T-cell (primary cell): ENCODE data around the gene UQCR10. TPM values are rescaled to one million over a fixed set of nuclear protein-coding genes. Genes with fewer than 3 reads are reported as not detected.

Experiments
- ATAC-seq, 4 experiments: fragments of 200-7000 bp in 3 of 4; fragments of 150-1000 bp in 1 of 4; cut with Tn5 transposase; replicated peaks in 1 of 4; 1 replicate in 3 of 4; 2 replicates in 1 of 4; pipeline ENCODE4 v1.10.0; 2021; ENCODE audit warnings: moderate library complexity in 3 of 4, mild to moderate bottlenecking in 2 of 4, moderate number of reproducible peaks in 1 of 4
- CTCF ChIA-PET, 2 donors: fragments of 300-600 bp; sonication (Branson Sonifier 250); formaldehyde crosslinking; loops; one replicate each; lab custom pipeline; 2022; ENCODE audit warnings: antibody characterized with exemption in 2 of 2; lab: Charles Lee
- POLR2A ChIA-PET, 2 donors: fragments of 300-600 bp; sonication (Branson Sonifier 250); formaldehyde crosslinking; loops; one replicate each; lab custom pipeline; 2022; ENCODE audit warnings: antibody characterized with exemption in 2 of 2; lab: Charles Lee
- DNase-seq, 35 experiments: peaks; one replicate each; pipeline versions ENCODE4 v3.0.0 to v3.0.0-alpha.2; 2013 to 2023
- H3K27ac ChIP-seq: one replicate; pipeline ENCODE4 v1.5.1; 2013; ENCODE audit warnings: low read length
- H3K27me3 ChIP-seq, 2 experiments: replicated peaks in 1 of 2; 1 replicate in 1 of 2; 2 replicates in 1 of 2; pipeline versions ENCODE4 v1.6.1 to v1.7.0; 2013; ENCODE audit warnings: low read length in 1 of 2, mixed read lengths in 1 of 2; ENCODE audit not compliant: control insufficient read depth in 2 of 2, insufficient read depth in 2 of 2; ENCODE audit errors: extremely low read depth in 1 of 2
- H3K36me3 ChIP-seq, 2 donors: 1 replicate in 1 of 2; 2 replicates in 1 of 2; pipeline versions ENCODE4 v1.6.1 to v1.7.0; 2013; ENCODE audit warnings: low read length in 1 of 2; ENCODE audit not compliant: control insufficient read depth in 2 of 2, insufficient read depth in 1 of 2; ENCODE audit errors: extremely low read depth in 1 of 2
- H3K4me1 ChIP-seq, 2 experiments: 1 replicate in 1 of 2; 2 replicates in 1 of 2; pipeline versions ENCODE4 v1.6.1 to v1.7.0; 2013; ENCODE audit warnings: low read length in 2 of 2, mixed read lengths in 1 of 2; ENCODE audit not compliant: insufficient read depth in 2 of 2, control insufficient read depth in 1 of 2; ENCODE audit errors: extremely low read depth in 1 of 2
- H3K4me3 ChIP-seq, 2 donors: 1 replicate in 1 of 2; 2 replicates in 1 of 2; pipeline versions ENCODE4 v1.5.1 to v1.7.0; 2013; ENCODE audit warnings: mild to moderate bottlenecking in 2 of 2, low read length in 1 of 2, moderate library complexity in 1 of 2; ENCODE audit not compliant: control insufficient read depth in 1 of 2; ENCODE audit errors: extremely low read depth in 1 of 2
- H3K9me3 ChIP-seq: 2 replicates; pipeline ENCODE4 v1.7.0; 2013
- H3K27ac Mint-ChIP-seq, 2 donors: one replicate each; pipeline ENCODE4 v1.8.0; 2020 to 2021; ENCODE audit warnings: mild to moderate bottlenecking in 2 of 2, mixed read lengths in 2 of 2
- H3K27me3 Mint-ChIP-seq, 2 donors: one replicate each; pipeline ENCODE4 v1.8.0; 2021 to 2022; ENCODE audit warnings: mixed read lengths in 2 of 2
- H3K36me3 Mint-ChIP-seq: one replicate; pipeline ENCODE4 v1.8.0; 2021; ENCODE audit warnings: mixed read lengths
- H3K4me1 Mint-ChIP-seq, 3 donors: one replicate each; pipeline ENCODE4 v1.8.0; 2020 to 2022; ENCODE audit warnings: mixed read lengths in 3 of 3, mild to moderate bottlenecking in 1 of 3
- H3K4me3 Mint-ChIP-seq, 3 donors: one replicate each; pipeline ENCODE4 v1.8.0; 2020 to 2022; ENCODE audit warnings: mild to moderate bottlenecking in 3 of 3, mixed read lengths in 3 of 3, moderate library complexity in 3 of 3
- H3K9me3 Mint-ChIP-seq, 3 donors: one replicate each; pipeline ENCODE4 v1.8.0; 2020 to 2022; ENCODE audit warnings: mixed read lengths in 3 of 3
- WGBS: methylation state at CpG from one replicate; pipeline ENCODE4 v1.1.5; 2013; ENCODE audit warnings: missing lambda C conversion rate; ENCODE audit not compliant: insufficient coverage; 5-methylcytosine and 5-hydroxymethylcytosine counted together
- total RNA-seq, 35 experiments: library from RNA in 6 of 35; stranded (reverse) in 6 of 35; fragments of 120-200 nt in 1 of 35; gene quantifications; one replicate each; pipeline versions ENCODE4 v1.2.1 to v1.2.4 and lab custom pipeline; 2013 to 2026

The UQCR10 gene
- total RNA-seq, 5 donors from 2014 or later (not counting 1 experiment from before 2014, with no cell fraction given), result 36.6 to 56.2 (median 48.4) TPM

GRCh38 chr22:29756341-29756740 lies 10.8 kb upstream of the UQCR10 start:
- H3K4me3 ChIP-seq, result no peak overlapping the region
- peaks cover 0 to 4% of the 10 kb centered on the region in 2 experiments for H3K4me1 ChIP-seq
- H3K27ac Mint-ChIP-seq, result no peak overlapping the region
- peaks cover 6 to 11% (median 8%) of the 10 kb centered on the region in 3 donors for H3K4me1 Mint-ChIP-seq
- ChIA-PET CTCF (no interaction called here), POLR2A (no interaction called here)
- H3K4me3 Mint-ChIP-seq, result no peak overlapping the region
- no peaks in the 10 kb centered on the region for H3K9me3 Mint-ChIP-seq
- no peak overlapping the region for H3K27ac ChIP-seq
- H3K27me3 ChIP-seq, result no peaks in the 10 kb centered on the region
- H3K36me3 Mint-ChIP-seq, result no peaks in the 10 kb centered on the region
- no peaks in the 10 kb centered on the region for H3K9me3 ChIP-seq
- no peaks in the 10 kb centered on the region for H3K27me3 Mint-ChIP-seq
- WGBS, result 98% methylated on average over 5 of the region's 7 CpGs
- DNase-seq, result no peak
- H3K36me3 ChIP-seq, result peaks cover 0 to 4% of the 10 kb centered on the region in 2 donors
- no peak for ATAC-seq

DNA sequence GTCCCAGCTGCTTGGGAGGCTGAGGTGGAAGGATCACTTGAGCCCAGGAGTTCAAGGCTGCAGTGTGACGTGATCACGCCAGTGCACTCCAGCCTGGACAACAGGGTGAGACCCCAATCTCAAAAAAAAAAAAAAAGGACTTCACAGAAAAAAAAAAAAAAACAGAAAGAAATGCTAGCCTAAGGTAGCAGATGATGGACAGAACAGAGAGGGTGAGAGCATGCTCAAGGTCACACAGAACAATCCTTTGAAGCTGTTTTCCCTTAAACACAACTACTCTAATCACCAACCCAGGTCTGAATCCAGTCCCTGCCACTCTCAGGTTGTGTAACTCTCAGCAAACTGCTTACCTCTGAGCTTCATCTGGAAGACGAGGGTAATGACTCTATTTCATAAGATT lies 10.1 kb upstream of the UQCR10 start:
- no peaks in the 10 kb centered on the region for H3K36me3 Mint-ChIP-seq
- CTCF ChIA-PET, result no interaction called here
- H3K27me3 ChIP-seq, result no peaks in the 10 kb centered on the region
- no peaks in the 10 kb centered on the region for H3K9me3 ChIP-seq
- POLR2A ChIA-PET, result no interaction called here
- peaks cover 3 to 6% (median 5%) of the 10 kb centered on the region in 3 donors for H3K4me1 Mint-ChIP-seq
- H3K4me3 ChIP-seq, result no peak overlapping the region
- no peak overlapping the region for H3K27ac ChIP-seq
- 100% methylated on average over 1 of the region's 3 CpGs for WGBS
- no peaks in the 10 kb centered on the region for H3K4me1 ChIP-seq
- H3K9me3 Mint-ChIP-seq, result no peaks in the 10 kb centered on the region
- H3K36me3 ChIP-seq, result peaks cover 0 to 4% of the 10 kb centered on the region in 2 donors
- no peaks in the 10 kb centered on the region for H3K27me3 Mint-ChIP-seq
- no peak overlapping the region for H3K4me3 Mint-ChIP-seq
- H3K27ac Mint-ChIP-seq, result no peak overlapping the region
- ATAC-seq (no peak), DNase-seq (no peak)

- Mint-ChIP-seq H3K4me3 (no peak overlapping the region), H3K36me3 (no peaks in the 10 kb centered on the region), H3K27ac (no peak overlapping the region), H3K4me1 (peaks cover 0 to 5% (median 2%) of the 10 kb centered on the region in 3 donors), H3K9me3 (no peaks in the 10 kb centered on the region), H3K27me3 (no peaks in the 10 kb centered on the region)
- POLR2A ChIA-PET, result no interaction called here
- Histone ChIP-seq H3K27ac (no peak overlapping the region), H3K4me1 (no peaks in the 10 kb centered on the region), H3K27me3 (no peaks in the 10 kb centered on the region), H3K36me3 (peaks cover 0 to 4% of the 10 kb centered on the region in 2 donors), H3K9me3 (no peaks in the 10 kb centered on the region), H3K4me3 (no peak overlapping the region)
- WGBS, result 83% methylated on average over 1 of the region's 7 CpGs
- no peak for DNase-seq
- CTCF ChIA-PET, result no interaction called here
- ATAC-seq, result no peak
Observed at GRCh38 chr22:29758068-29758622, 9.0 kb upstream of the UQCR10 start.

DNA sequence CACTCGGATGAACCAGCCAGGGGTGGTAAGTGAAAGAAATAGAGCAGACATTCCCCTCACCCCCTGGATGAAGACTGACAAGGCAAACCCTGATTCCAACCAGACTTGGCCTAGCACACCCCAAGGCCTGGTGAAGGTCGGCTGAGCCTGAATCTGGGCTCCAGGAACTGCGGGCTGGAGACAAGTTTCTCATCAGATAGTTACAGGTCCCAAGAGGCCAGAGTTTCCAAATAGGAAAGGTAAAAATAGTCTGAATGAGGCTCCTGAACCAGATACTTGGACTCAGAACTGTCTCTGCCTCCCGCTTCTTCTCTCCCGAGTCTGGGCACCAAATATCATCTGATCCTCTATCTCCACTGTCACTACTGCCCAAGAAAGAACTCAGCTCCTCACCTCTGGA lies 8.2 kb upstream of the UQCR10 start:
- peaks cover 0 to 4% of the 10 kb centered on the region in 2 donors for H3K36me3 ChIP-seq
- 100% methylated on average over 2 of the region's 5 CpGs for whole genome bisulfite sequencing
- DNase-seq (no peak), ATAC-seq (no peak)
- Mint-ChIP-seq H3K36me3 (no peaks in the 10 kb centered on the region), H3K4me3 (no peak overlapping the region), H3K4me1 (peaks cover under 1 to 5% (median 3%) of the 10 kb centered on the region in 3 donors), H3K27ac (no peak overlapping the region), H3K9me3 (no peaks in the 10 kb centered on the region), H3K27me3 (no peaks in the 10 kb centered on the region)
- no peaks in the 10 kb centered on the region for H3K27me3 ChIP-seq
- H3K9me3 ChIP-seq, result no peaks in the 10 kb centered on the region
- ChIA-PET POLR2A (no interaction called here), CTCF (no interaction called here)
- no peak overlapping the region for H3K4me3 ChIP-seq
- no peaks in the 10 kb centered on the region for H3K4me1 ChIP-seq
- no peak overlapping the region for H3K27ac ChIP-seq

- H3K4me3 ChIP-seq, result no peak overlapping the region
- POLR2A ChIA-PET, result interaction anchor here in 1 of 2 donors (0.6 kb wide), 1 partner anchor 158 kb away, joined by 6 read pairs; no protein-coding TSS in a partner anchor
- H3K27ac ChIP-seq, result no peak overlapping the region
- ATAC-seq (no peak), DNase-seq (no peak)
- no peaks in the 10 kb centered on the region for H3K9me3 Mint-ChIP-seq
- H3K4me1 Mint-ChIP-seq, result peaks cover 24 to 28% (median 28%) of the 10 kb centered on the region in 3 donors
- no peaks in the 10 kb centered on the region for H3K27me3 ChIP-seq
- no peak overlapping the region for H3K4me3 Mint-ChIP-seq
- H3K27ac Mint-ChIP-seq, result no peak overlapping the region
- no peaks in the 10 kb centered on the region for H3K36me3 Mint-ChIP-seq
- CTCF ChIA-PET, result interaction anchor here in 1 of 2 donors (0.6 kb wide), 1 partner anchor 172 kb away, joined by 3 read pairs; no protein-coding TSS in a partner anchor
- no peaks in the 10 kb centered on the region for H3K27me3 Mint-ChIP-seq
- WGBS, result 87% methylated on average over 10 of the region's 15 CpGs
- no peaks in the 10 kb centered on the region for H3K9me3 ChIP-seq
- H3K4me1 ChIP-seq, result peaks cover 6 to 14% of the 10 kb centered on the region in 2 experiments
- H3K36me3 ChIP-seq, result peaks cover 0 to 3% of the 10 kb centered on the region in 2 donors
Observed at GRCh38 chr22:29762263-29762662, 4.9 kb upstream of the UQCR10 start.

- Histone ChIP-seq H3K9me3 (no peaks in the 10 kb centered on the region), H3K36me3 (peaks cover 9 to 24% of the 10 kb centered on the region in 2 donors), H3K4me3 (peak overlapping the region; percentile 79 to 95), H3K27ac (peak overlapping the region; percentile 79), H3K4me1 (peaks cover 12 to 27% of the 10 kb centered on the region in 2 experiments), H3K27me3 (no peaks in the 10 kb centered on the region)
- DNase-seq (peak in 26 of 35 experiments; percentile 2 to 30 (median 16)), ATAC-seq (no peak)
- H3K27me3 Mint-ChIP-seq, result no peaks in the 10 kb centered on the region
- 60% methylated on average over 13 of the region's 15 CpGs for WGBS
- POLR2A ChIA-PET, result no interaction called here
- H3K9me3 Mint-ChIP-seq, result no peaks in the 10 kb centered on the region
- peaks cover 16% of the 10 kb centered on the region for H3K36me3 Mint-ChIP-seq
- CTCF ChIA-PET, result interaction anchor here in 1 of 2 donors (0.9 kb wide), 1 partner anchor 139 kb away, joined by 3 read pairs; no protein-coding TSS in a partner anchor
- H3K4me3 Mint-ChIP-seq, result peak overlapping the region; percentile 99 to 100 (median 100)
- H3K27ac Mint-ChIP-seq, result peak overlapping the region; percentile 98 to 99
- peaks cover 42 to 54% (median 44%) of the 10 kb centered on the region in 3 donors for H3K4me1 Mint-ChIP-seq
Observed at GRCh38 chr22:29765905-29766631, 1.1 kb upstream of the UQCR10 start.
